ENCODE measurements around the gene ATR. TPM values are rescaled to one million over a fixed set of nuclear protein-coding genes. Genes with fewer than 3 reads are reported as not detected.
"Not testable (repeated sequence)": the region's sequence is repeated elsewhere in the genome, so short reads cannot be mapped to it uniquely, and the experiment has no call there.

Gene ATR
- total RNA-seq, 1 donor from 2014 or later, result 19.7 TPM

DNA sequence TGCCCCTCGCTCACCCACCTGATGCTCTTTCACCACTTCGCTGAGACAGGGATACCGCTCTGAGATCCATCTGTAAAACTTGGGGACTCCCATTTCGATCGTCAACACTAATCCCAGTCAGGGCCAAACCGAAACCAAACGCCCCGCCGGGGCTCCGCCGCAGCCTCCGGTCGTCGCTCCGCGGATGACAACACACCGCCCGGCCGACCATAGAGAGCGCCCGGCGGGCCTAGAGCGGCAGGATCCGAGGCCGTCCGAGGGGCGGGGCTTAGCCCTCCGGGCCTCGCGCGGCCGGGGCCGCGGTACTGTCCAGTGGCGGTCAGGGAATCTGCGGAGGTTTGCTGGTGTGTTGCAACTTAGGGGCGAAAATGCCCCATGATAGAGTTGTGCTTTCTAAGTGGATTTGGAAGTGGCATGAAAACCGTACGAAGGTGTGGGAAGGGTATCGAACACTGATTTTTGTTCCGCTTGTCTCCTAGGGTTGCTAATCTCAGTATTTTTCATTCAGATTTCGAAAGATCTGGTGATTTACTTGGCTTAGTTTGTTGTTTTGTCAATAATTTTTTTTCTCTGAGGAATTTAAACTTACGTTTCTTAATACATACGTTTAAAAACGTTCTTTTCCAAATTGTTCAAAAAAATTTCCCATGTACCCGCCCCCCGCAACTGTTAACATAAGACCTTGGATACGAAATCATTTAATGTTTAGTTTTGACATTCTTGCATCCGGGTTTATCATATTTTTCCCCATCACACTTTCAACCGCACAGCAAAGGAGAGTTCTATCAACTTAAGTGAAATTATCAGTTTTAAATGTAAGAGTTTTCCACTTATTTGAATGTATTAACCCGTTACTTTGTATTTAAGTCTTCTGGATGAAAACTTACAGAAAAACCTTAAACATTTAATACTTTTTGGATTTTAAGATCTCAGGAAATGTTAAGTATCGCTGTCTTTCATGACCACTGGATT is 130.4 kb downstream of the ATR start, which contains the start of gene XRN1:
XRN1 (minus strand) TSS at position 186 of the 972 bp plus-strand sequence; CDS start at position 93, 93 bp downstream.
- ATAC-seq, result peak; percentile 100
- intact Hi-C loops (cut with DNase I), result no loop called here

DNA sequence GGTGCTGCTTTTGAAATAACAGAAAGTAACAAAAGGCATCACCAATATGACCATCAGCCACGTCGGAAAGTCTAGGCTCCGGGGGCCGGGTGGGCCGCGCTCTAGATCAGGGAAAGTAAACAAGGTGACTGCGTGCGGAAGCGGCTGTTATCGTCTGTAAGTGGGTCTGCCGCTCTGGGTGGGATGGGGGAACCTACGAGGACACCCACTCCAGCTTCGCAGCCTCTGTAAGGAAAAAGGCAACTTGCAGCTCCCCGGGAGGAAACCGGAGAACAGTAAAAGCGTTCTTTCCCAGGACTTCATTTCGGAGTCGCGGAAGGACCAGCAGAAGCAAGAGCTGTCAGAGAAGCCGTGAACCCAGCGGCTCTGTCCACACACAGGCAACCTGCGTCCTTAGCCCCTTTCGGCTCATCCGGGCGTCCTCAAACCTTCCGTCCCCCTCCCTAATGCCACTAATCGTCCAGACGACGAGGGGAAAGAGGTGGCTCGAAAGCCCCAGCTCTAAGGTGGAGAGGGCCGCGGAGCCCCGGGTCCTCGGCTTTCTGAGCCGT is 131.2 kb downstream of the ATR start:
- ATAC-seq (peak; percentile 59 to 65), DNase-seq (peak; percentile 61)
- Histone ChIP-seq H3K36me3 (peaks cover 13% of the 10 kb centered on the region), H3K27ac (peak overlapping the region; percentile 99), H3K9me3 (no peaks in the 10 kb centered on the region), H3K4me3 (peak overlapping the region; percentile 90), H3K27me3 (ENCODE audit: low read depth) (no peaks in the 10 kb centered on the region), H3K4me1 (peaks cover 31% of the 10 kb centered on the region)
- intact Hi-C loops (cut with DNase I), result no loop called here
- TF ChIP-seq, protein P1, sequence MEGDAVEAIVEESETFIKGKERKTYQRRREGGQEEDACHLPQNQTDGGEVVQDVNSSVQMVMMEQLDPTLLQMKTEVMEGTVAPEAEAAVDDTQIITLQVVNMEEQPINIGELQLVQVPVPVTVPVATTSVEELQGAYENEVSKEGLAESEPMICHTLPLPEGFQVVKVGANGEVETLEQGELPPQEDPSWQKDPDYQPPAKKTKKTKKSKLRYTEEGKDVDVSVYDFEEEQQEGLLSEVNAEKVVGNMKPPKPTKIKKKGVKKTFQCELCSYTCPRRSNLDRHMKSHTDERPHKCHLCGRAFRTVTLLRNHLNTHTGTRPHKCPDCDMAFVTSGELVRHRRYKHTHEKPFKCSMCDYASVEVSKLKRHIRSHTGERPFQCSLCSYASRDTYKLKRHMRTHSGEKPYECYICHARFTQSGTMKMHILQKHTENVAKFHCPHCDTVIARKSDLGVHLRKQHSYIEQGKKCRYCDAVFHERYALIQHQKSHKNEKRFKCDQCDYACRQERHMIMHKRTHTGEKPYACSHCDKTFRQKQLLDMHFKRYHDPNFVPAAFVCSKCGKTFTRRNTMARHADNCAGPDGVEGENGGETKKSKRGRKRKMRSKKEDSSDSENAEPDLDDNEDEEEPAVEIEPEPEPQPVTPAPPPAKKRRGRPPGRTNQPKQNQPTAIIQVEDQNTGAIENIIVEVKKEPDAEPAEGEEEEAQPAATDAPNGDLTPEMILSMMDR (IDR thresholded peaks at IDR 0.05), result no peak

More for the DNA sequence above, 130.4 kb downstream of the ATR start, which contains the start of gene XRN1:
- TF ChIP-seq, protein P1 (IDR thresholded peaks at IDR 0.05), result no peak
- Histone ChIP-seq H3K4me1 (peaks cover 27% of the 10 kb centered on the region), H3K27me3 (ENCODE audit: low read depth) (no peaks in the 10 kb centered on the region), H3K4me3 (peak within 1 kb of the TSS; percentile 90), H3K27ac (peak within 1 kb of the TSS; percentile 99), H3K36me3 (peaks cover 19% of the 10 kb centered on the region), H3K9me3 (no peaks in the 10 kb centered on the region)
- DNase-seq, result peak; percentile 98

DNA sequence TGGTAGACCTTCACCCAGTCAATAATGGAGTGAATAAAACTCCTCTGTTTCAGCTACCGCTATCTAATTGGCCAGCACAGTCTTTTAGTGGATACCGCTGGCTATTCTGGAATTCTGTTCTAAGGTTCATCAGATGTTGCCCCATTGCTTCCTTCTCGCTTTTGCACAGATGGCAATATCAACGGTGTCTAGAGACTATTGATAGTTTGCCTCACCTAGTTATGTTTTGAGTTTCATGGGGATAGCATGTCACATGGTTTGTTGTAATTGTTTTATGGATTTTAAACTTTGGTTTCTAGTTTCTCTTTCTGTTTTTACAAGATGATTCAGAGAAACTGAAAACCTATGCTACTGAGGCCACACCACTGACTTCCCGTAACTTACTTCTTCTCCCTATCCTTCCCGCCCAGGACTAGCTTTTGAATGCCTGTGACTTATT is 132.7 kb downstream of the ATR start:
- TF ChIP-seq, protein P1 (IDR thresholded peaks at IDR 0.05), result no peak
- intact Hi-C loops (cut with DNase I), result no loop called here
- Histone ChIP-seq H3K4me1 (peaks cover 36% of the 10 kb centered on the region), H3K9me3 (no peaks in the 10 kb centered on the region), H3K27ac (no peak overlapping the region), H3K4me3 (peak overlapping the region; percentile 90), H3K36me3 (peaks cover 3% of the 10 kb centered on the region), H3K27me3 (ENCODE audit: low read depth) (no peaks in the 10 kb centered on the region)
- no peak for DNase-seq
- ATAC-seq, result no peak

DNA sequence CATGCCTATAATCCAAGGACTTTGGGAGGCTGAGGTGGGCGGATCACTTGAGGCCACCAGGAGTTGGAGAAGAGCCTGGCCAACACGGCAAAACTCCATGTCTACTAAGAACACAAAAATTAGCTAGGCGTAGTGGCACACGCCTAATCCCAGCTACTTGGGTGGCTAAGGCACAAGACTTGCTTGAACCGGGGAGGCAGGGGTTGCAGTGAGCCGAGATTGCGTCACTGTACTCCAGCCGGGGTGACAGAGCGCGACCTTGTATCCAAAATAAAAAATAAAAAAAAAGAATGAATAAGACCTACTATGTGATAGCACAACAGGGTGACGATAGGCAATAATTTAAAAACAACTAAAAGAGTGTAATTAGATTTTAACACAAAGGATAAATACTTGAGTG is 134.2 kb downstream of the ATR start:
- DNase-seq (no peak), ATAC-seq (no peak)
- Histone ChIP-seq H3K4me1 (peaks cover 36% of the 10 kb centered on the region), H3K27me3 (ENCODE audit: low read depth) (no peaks in the 10 kb centered on the region), H3K4me3 (no peak overlapping the region), H3K9me3 (no peaks in the 10 kb centered on the region), H3K27ac (no peak overlapping the region), H3K36me3 (no peaks in the 10 kb centered on the region)
- intact Hi-C loops (cut with DNase I), result no loop called here
- TF ChIP-seq, protein P1 (IDR thresholded peaks at IDR 0.05), result no peak

DNA sequence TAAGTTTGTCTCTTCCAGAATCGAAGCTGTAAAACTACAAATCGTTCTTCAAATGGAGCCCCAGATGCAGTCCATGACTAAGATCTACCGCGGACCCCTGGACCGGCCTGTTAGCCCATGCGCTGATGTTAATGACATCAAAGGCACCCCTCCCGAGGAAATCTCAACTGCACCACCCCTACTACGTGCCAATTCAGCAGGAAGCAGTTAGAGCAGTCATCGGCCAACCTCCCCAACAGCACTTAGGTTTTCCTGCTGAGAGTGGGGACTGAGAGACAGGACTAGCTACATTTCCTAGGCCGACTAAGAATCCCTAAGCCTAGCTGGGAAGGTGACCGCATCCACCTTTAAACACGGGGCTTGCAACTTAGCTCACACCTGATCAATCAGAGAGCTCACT is 135.5 kb downstream of the ATR start:
- H3K9me3 ChIP-seq; intact Hi-C loops (cut with DNase I); DNase-seq; H3K27ac ChIP-seq; H3K27me3 ChIP-seq (ENCODE audit: low read depth); ATAC-seq; H3K4me3 ChIP-seq; H3K36me3 ChIP-seq: not testable (repeated sequence)
- H3K4me1 ChIP-seq, result peaks cover 32% of the 10 kb centered on the region

DNA sequence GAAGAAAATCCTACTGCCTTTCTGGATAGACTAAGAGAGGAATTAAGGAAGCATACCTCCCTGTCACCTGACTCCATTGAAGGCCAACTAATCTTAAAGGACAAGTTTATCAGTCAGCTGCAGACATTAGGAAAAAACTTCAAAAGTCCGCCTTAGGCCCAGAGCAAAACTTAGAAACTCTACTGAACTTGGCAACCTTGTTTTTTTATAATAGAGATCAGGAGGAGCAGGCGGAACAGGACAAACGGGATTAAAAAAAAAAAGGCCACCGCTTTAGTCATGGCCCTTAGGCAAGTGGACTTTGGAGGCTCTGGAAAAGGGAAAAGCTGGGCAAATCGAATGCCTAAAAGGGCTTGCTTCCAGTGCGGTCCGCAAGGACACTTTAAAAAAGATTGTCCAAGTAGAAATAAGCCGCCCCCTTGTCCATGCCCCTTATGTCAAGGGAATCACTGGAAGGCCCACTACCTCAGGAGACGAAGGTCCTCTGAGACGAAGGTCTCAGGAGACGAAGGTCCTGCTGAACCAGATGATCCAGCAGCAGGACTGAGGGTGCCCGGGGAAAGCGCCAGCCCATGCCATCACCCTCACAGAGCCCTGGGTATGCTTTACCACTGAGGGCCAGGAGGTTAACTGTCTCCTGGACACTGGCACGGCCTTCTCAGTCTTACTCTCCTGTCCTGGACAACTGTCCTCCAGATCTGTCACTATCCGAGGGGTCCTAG is 138.9 kb downstream of the ATR start:
- DNase-seq; intact Hi-C loops (cut with DNase I); H3K4me3 ChIP-seq; H3K4me1 ChIP-seq; H3K27me3 ChIP-seq (ENCODE audit: low read depth); ATAC-seq; H3K9me3 ChIP-seq; H3K36me3 ChIP-seq; H3K27ac ChIP-seq: not testable (repeated sequence)

DNA sequence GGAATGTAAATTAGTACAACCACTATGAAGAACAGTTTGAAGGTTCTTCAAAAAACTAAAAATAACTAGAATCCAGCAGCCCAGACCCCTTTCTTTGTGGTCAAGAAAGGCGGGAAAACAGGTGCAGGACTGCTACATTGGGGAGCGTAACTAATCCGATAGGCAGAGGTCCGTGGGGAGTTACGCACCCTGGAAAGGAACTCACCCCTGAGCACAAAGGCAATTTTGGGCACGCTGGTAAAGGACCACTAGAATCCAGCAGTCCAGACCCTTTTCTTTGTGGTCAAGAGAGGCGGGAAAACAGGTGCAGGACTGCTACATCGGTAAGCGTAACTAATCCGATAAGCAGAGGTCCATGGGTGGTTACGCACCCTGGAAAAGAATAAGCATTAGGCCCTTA is 140.4 kb downstream of the ATR start:
- DNase-seq; ATAC-seq; H3K9me3 ChIP-seq; H3K4me1 ChIP-seq; H3K27ac ChIP-seq; H3K4me3 ChIP-seq; intact Hi-C loops (cut with DNase I); H3K27me3 ChIP-seq (ENCODE audit: low read depth): not testable (repeated sequence)
- H3K36me3 ChIP-seq, result peaks cover 11% of the 10 kb centered on the region

Data from lower lobe of right lung (tissue), 2 donors.